MCF 10A (cell line): ENCODE results near the gene LHFPL3. TPM values are rescaled to one million over a fixed set of nuclear protein-coding genes. Genes with fewer than 3 reads are reported as not detected.

Experiments used
- BruUV-seq: library from RNA; stranded (reverse); fragments of 400-500 nt; replicated peaks from 2 replicates; lab custom pipeline; 2021; lab: Mats Ljungman, UMichigan
- CTCF ChIA-PET: fragments of 300-600 bp; sonication (Branson Sonifier 250); formaldehyde crosslinking; extraction: SDS; loops from one replicate; lab custom pipeline; 2021; ENCODE audit warnings: antibody characterized with exemption, inconsistent platforms; lab: Yijun Ruan, JAX
- POLR2A ChIA-PET: fragments of 300-600, 350-650 bp; sonication (Branson Sonifier 250); formaldehyde crosslinking; extraction: SDS; loops from one replicate; lab custom pipeline; 2020; ENCODE audit warnings: antibody characterized with exemption, inconsistent platforms; lab: Yijun Ruan, JAX
- DNase-seq: peaks from one replicate; pipeline ENCODE4 v3.0.0-alpha.2; 2018; ENCODE audit not compliant: unreplicated experiment
- H3K27ac Mint-ChIP-seq: one replicate; pipeline ENCODE4 v1.8.0; 2022; ENCODE audit warnings: mild to moderate bottlenecking, low read depth, mixed read lengths; ENCODE audit not compliant: unreplicated experiment
- H3K27me3 Mint-ChIP-seq: one replicate; pipeline ENCODE4 v1.8.0; 2022; ENCODE audit warnings: mixed read lengths; ENCODE audit not compliant: insufficient read depth, unreplicated experiment
- H3K36me3 Mint-ChIP-seq: one replicate; pipeline ENCODE4 v1.8.0; 2022; ENCODE audit warnings: mild to moderate bottlenecking, moderate library complexity, mixed read lengths; ENCODE audit not compliant: insufficient read depth, unreplicated experiment
- H3K4me1 Mint-ChIP-seq: one replicate; pipeline ENCODE4 v1.8.0; 2022; ENCODE audit warnings: mixed read lengths; ENCODE audit not compliant: insufficient read depth, unreplicated experiment
- H3K4me3 Mint-ChIP-seq: one replicate; pipeline ENCODE4 v1.8.0; 2022; ENCODE audit warnings: mild to moderate bottlenecking, moderate library complexity, mixed read lengths; ENCODE audit not compliant: unreplicated experiment
- H3K9me3 Mint-ChIP-seq: one replicate; pipeline ENCODE4 v1.8.0; 2022; ENCODE audit warnings: mixed read lengths; ENCODE audit not compliant: unreplicated experiment
- CTCF ChIP-seq: fragments of 200-600 bp; IDR thresholded peaks from one replicate; pipeline ENCODE4 v1.8.0; 2022; ENCODE audit warnings: antibody characterized with exemption, mild to moderate bottlenecking; ENCODE audit not compliant: unreplicated experiment
- intact Hi-C: fragments of 100-400 bp; cut with micrococcal nuclease; formaldehyde crosslinking; loops from 2 replicates; pipeline ENCODE4 v1.14.1; 2022
- total RNA-seq: library from RNA; stranded (reverse); gene quantifications from 2 replicates; pipeline ENCODE4 v1.2.3, GENCODE V29; 2022

Gene LHFPL3
- total RNA-seq, 1 experiment from 2014 or later: not detected

GRCh38 chr7:104497379-104497967, 169.1 kb downstream of the LHFPL3 start:
- Mint-ChIP-seq H3K9me3 (no peaks in the 10 kb centered on the region), H3K4me3 (no peak overlapping the region), H3K36me3 (no peaks in the 10 kb centered on the region), H3K4me1 (no peaks in the 10 kb centered on the region), H3K27me3 (peaks cover 40% of the 10 kb centered on the region), H3K27ac (no peak overlapping the region)
- no peak for DNase-seq
- no TSS peak for BruUV-seq
- TF ChIP-seq CTCF: no peak
- POLR2A ChIA-PET: no interaction called here
- intact Hi-C loops: no loop called here
- CTCF ChIA-PET: no interaction called here

- no peak for DNase-seq
- Mint-ChIP-seq H3K27ac (no peak overlapping the region), H3K4me3 (no peak overlapping the region), H3K27me3 (peaks cover 15% of the 10 kb centered on the region), H3K36me3 (no peaks in the 10 kb centered on the region), H3K4me1 (no peaks in the 10 kb centered on the region), H3K9me3 (no peaks in the 10 kb centered on the region)
- ChIA-PET POLR2A (no interaction called here), CTCF (no interaction called here)
- BruUV-seq: no TSS peak
- intact Hi-C loops: no loop called here
- TF ChIP-seq CTCF: no peak
Measured at GRCh38 chr7:104499975-104500374, 171.6 kb downstream of the LHFPL3 start.

- intact Hi-C loops: no loop called here
- Mint-ChIP-seq H3K27ac (no peak overlapping the region), H3K4me1 (no peaks in the 10 kb centered on the region), H3K4me3 (no peak overlapping the region), H3K9me3 (peaks cover 9% of the 10 kb centered on the region), H3K36me3 (no peaks in the 10 kb centered on the region), H3K27me3 (no peaks in the 10 kb centered on the region)
- DNase-seq: no peak
- ChIA-PET POLR2A (no interaction called here), CTCF (no interaction called here)
- BruUV-seq: no TSS peak
- TF ChIP-seq CTCF: no peak
Measured at GRCh38 chr7:104509874-104510273, 181.5 kb downstream of the LHFPL3 start.

GRCh38 chr7:104524853-104525252, 196.4 kb downstream of the LHFPL3 start:
- no peak overlapping the region for H3K4me3 Mint-ChIP-seq
- CTCF ChIA-PET: no interaction called here
- no peak for TF ChIP-seq CTCF
- H3K4me1 Mint-ChIP-seq: peaks cover 4% of the 10 kb centered on the region
- no peaks in the 10 kb centered on the region for H3K36me3 Mint-ChIP-seq
- POLR2A ChIA-PET: no interaction called here
- no peaks in the 10 kb centered on the region for H3K9me3 Mint-ChIP-seq
- no peak overlapping the region for H3K27ac Mint-ChIP-seq
- intact Hi-C loops: no loop called here
- peaks cover 10% of the 10 kb centered on the region for H3K27me3 Mint-ChIP-seq
- no TSS peak for BruUV-seq
- no peak for DNase-seq
